Tibial nerve (tissue), 3 donors: Measurements from ENCODE around the gene BANK1.

Source experiments
- CTCF ChIP-seq, 5 experiments: fragments of 200-600 bp in 3 of 5; fragments of 450-650 bp in 2 of 5; sonication (generic) in 3 of 5; IDR thresholded peaks; one replicate each; pipeline ENCODE4 v1.5.1; 2016 to 2019; ENCODE audit warnings: antibody characterized with exemption in 5 of 5, mild to moderate bottlenecking in 3 of 5, moderate library complexity in 2 of 5
- POLR2A ChIP-seq, 2 donors: fragments of 450-650 bp; IDR thresholded peaks; one replicate each; pipeline ENCODE4 v1.6.1; 2017; ENCODE audit warnings: antibody characterized with exemption in 2 of 2, mild to moderate bottlenecking in 2 of 2, moderate library complexity in 2 of 2

GRCh38 chr4:101823864-101824263 lies 33.3 kb downstream of the BANK1 start:
- TF ChIP-seq POLR2A (IDR thresholded peaks at IDR 0.05), result no peak
- no peak for TF ChIP-seq CTCF (IDR thresholded peaks at IDR 0.05)
